ENCODE measurements around the gene CCER1. TPM values are rescaled to one million over a fixed set of nuclear protein-coding genes. Genes with fewer than 3 reads are reported as not detected.

CCER1 gene
- total and polyA plus RNA-seq, 2 donors from 2014 or later, result not detected

DNA sequence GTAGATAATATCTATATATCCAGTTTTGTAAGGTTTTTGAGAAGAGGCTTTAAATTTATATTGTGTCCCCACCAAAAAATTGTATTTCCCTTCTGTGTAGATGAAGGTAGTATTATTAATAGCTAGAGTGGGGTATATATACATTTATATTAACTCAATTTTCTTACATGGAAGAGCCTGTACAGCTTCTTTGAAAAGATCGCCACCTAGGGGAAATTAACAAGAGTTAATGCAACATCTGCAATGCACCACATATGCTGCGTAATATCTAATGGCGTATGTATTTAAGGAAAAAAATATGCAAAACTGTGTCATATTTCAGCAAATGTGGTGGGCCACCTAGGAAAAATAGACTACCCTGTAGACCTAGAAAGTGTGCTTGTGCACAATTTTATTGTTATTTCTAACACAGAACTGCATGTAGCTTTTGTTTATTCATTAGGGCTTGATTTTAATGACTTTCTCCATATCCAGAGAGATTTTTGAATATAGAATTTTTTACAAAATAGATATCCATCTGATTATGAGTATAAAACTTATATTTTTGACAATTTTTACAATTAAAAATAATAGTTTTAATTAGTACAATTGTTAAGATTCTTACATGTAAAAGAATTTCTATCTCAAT is 14.0 kb downstream of the CCER1 start:
- FAIRE-seq (peak; percentile 19), DNase-seq (peak in 2 of 5 donors; percentile 19 to 56)
- Histone ChIP-seq H3K27me3 (ENCODE audit: control insufficient read depth, insufficient read depth, low read length) (no peaks in the 10 kb centered on the region), H3K9me3 (ENCODE audit: control insufficient read depth in 2 of 3, insufficient read depth in 1 of 3, low read length in 3 of 3) (no peaks in the 10 kb centered on the region), H3K9ac (ENCODE audit: low read length in 3 of 3) (no peak overlapping the region), H3K36me3 (ENCODE audit: control insufficient read depth in 2 of 3, insufficient read depth in 3 of 3, low read length in 3 of 3) (no peaks in the 10 kb centered on the region), H3K4me3 (ENCODE audit: low read length in 3 of 3) (no peak overlapping the region), H3K4me1 (ENCODE audit: control insufficient read depth in 2 of 3, insufficient read depth in 2 of 3, low read depth in 1 of 3, low read length in 3 of 3) (no peaks in the 10 kb centered on the region), H3K27ac (ENCODE audit: low read depth in 2 of 2, low read length in 2 of 2) (no peak overlapping the region)
- TF ChIP-seq, protein P1, sequence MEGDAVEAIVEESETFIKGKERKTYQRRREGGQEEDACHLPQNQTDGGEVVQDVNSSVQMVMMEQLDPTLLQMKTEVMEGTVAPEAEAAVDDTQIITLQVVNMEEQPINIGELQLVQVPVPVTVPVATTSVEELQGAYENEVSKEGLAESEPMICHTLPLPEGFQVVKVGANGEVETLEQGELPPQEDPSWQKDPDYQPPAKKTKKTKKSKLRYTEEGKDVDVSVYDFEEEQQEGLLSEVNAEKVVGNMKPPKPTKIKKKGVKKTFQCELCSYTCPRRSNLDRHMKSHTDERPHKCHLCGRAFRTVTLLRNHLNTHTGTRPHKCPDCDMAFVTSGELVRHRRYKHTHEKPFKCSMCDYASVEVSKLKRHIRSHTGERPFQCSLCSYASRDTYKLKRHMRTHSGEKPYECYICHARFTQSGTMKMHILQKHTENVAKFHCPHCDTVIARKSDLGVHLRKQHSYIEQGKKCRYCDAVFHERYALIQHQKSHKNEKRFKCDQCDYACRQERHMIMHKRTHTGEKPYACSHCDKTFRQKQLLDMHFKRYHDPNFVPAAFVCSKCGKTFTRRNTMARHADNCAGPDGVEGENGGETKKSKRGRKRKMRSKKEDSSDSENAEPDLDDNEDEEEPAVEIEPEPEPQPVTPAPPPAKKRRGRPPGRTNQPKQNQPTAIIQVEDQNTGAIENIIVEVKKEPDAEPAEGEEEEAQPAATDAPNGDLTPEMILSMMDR (IDR thresholded peaks at IDR 0.05; ENCODE audit: borderline replicate concordance, extremely low read depth, insufficient read depth), result peak; percentile 53
- intact Hi-C loops (cut with DNase I), result no loop called here

DNA sequence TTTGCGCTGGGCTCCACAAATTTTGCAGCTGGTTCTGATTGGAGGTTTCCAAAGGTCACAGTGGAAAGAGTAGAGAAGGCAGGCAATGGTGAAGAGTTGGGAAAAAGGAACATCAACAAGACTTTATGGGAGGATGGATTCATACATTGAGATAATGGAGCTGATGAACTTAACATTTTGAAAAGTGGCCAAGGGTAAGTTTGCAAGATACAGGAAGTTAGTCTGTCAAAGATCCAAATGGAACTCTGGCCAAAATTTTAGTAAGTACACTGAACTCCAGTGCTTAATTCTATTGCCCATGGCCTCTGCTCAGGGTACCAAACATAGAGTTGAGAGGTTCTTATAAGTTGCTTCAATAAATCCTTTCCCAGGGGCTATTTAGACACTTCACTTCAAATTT is 15.6 kb downstream of the CCER1 start:
- Histone ChIP-seq H3K9me3 (ENCODE audit: control insufficient read depth in 2 of 3, insufficient read depth in 1 of 3, low read length in 3 of 3) (no peaks in the 10 kb centered on the region), H3K27me3 (ENCODE audit: control insufficient read depth, insufficient read depth, low read length) (no peaks in the 10 kb centered on the region), H3K9ac (ENCODE audit: low read length in 3 of 3) (no peak overlapping the region), H3K27ac (ENCODE audit: low read depth in 2 of 2, low read length in 2 of 2) (no peak overlapping the region), H3K4me3 (ENCODE audit: low read length in 3 of 3) (no peak overlapping the region), H3K36me3 (ENCODE audit: control insufficient read depth in 2 of 3, insufficient read depth in 3 of 3, low read length in 3 of 3) (no peaks in the 10 kb centered on the region), H3K4me1 (ENCODE audit: control insufficient read depth in 2 of 3, insufficient read depth in 2 of 3, low read depth in 1 of 3, low read length in 3 of 3) (no peaks in the 10 kb centered on the region)
- FAIRE-seq, result no peak
- TF ChIP-seq, protein P1 (IDR thresholded peaks at IDR 0.05; ENCODE audit: borderline replicate concordance, extremely low read depth, insufficient read depth), result no peak
- no peak for DNase-seq
- intact Hi-C loops (cut with DNase I), result no loop called here

DNA sequence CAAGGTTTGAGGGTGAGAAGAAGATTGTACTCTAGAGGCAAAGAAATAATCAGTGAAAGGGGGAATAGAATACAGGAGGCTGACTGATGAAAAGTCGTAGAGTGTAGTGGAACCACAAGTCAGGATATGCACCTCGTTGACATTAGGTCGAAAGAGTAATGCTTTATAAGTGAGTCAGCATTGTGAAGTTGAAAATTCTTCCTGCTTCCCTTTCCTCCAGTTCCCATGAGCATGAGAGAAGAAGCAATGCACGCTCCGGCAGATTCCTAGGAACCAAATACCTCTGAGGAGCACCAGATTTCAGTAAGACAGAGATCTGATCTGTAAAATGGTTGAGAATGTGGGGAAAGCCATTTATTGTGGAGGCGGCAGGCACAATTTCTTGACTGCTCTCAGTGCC is 16.5 kb downstream of the CCER1 start:
- Histone ChIP-seq H3K4me1 (ENCODE audit: control insufficient read depth in 2 of 3, insufficient read depth in 2 of 3, low read depth in 1 of 3, low read length in 3 of 3) (no peaks in the 10 kb centered on the region), H3K9me3 (ENCODE audit: control insufficient read depth in 2 of 3, insufficient read depth in 1 of 3, low read length in 3 of 3) (no peaks in the 10 kb centered on the region), H3K36me3 (ENCODE audit: control insufficient read depth in 2 of 3, insufficient read depth in 3 of 3, low read length in 3 of 3) (no peaks in the 10 kb centered on the region), H3K27me3 (ENCODE audit: control insufficient read depth, insufficient read depth, low read length) (no peaks in the 10 kb centered on the region), H3K9ac (ENCODE audit: low read length in 3 of 3) (no peak overlapping the region), H3K4me3 (ENCODE audit: low read length in 3 of 3) (no peak overlapping the region), H3K27ac (ENCODE audit: low read depth in 2 of 2, low read length in 2 of 2) (no peak overlapping the region)
- TF ChIP-seq, protein P1 (IDR thresholded peaks at IDR 0.05; ENCODE audit: borderline replicate concordance, extremely low read depth, insufficient read depth), result no peak
- FAIRE-seq (no peak), DNase-seq (no peak)
- intact Hi-C loops (cut with DNase I), result no loop called here

DNA sequence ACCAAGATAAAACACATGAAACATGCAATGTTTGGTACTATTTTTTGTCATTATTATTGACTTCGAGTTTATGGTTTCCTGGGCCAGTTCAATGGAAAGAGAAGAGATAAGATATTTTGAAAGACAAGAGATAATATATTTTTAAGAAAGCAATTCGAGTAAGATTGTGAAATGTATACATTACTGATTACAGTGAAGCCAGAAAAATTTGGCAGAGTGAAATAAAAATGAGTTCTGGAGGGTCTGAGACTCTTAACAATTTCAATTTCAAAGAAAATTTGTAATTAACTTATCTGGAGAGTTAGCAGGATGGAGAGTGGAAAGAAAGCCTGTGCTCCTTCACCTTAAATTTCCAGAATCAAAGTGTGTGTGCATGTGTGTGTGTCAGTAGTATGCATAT is 17.3 kb downstream of the CCER1 start:
- no peak for FAIRE-seq

More for the DNA sequence above, 17.3 kb downstream of the CCER1 start:
- no peaks in the 10 kb centered on the region for H3K27me3 ChIP-seq (ENCODE audit: control insufficient read depth, insufficient read depth, low read length)
- H3K9ac ChIP-seq (ENCODE audit: low read length in 3 of 3), result no peak overlapping the region
- H3K4me1 ChIP-seq (ENCODE audit: control insufficient read depth in 2 of 3, insufficient read depth in 2 of 3, low read depth in 1 of 3, low read length in 3 of 3), result no peaks in the 10 kb centered on the region
- no peaks in the 10 kb centered on the region for H3K9me3 ChIP-seq (ENCODE audit: control insufficient read depth in 2 of 3, insufficient read depth in 1 of 3, low read length in 3 of 3)
- no peaks in the 10 kb centered on the region for H3K36me3 ChIP-seq (ENCODE audit: control insufficient read depth in 2 of 3, insufficient read depth in 3 of 3, low read length in 3 of 3)
- intact Hi-C loops (cut with DNase I), result no loop called here
- no peak overlapping the region for H3K4me3 ChIP-seq (ENCODE audit: low read length in 3 of 3)
- DNase-seq, result no peak
- H3K27ac ChIP-seq (ENCODE audit: low read depth in 2 of 2, low read length in 2 of 2), result no peak overlapping the region
- TF ChIP-seq, protein P1 (IDR thresholded peaks at IDR 0.05; ENCODE audit: borderline replicate concordance, extremely low read depth, insufficient read depth), result no peak
